C4-2B (cell line): Measurements from ENCODE around the gene KLHL35.

Experiments used
- H3K27ac ChIP-seq: fragments of 450-650 bp; 2 replicates; pipeline ENCODE4 v1.5.1; 2017
- CTCF ChIP-seq: fragments of 450-650 bp; conservative IDR thresholded peaks from 2 replicates; pipeline ENCODE4 v1.5.1; 2017; ENCODE audit warnings: mild to moderate bottlenecking
- ZFX ChIP-seq: fragments of 450-650 bp; IDR thresholded peaks from 2 replicates; pipeline ENCODE4 v1.6.1; 2017

KLHL35 gene

GRCh38 chr11:75440960-75441803 is 8.2 kb upstream of the KLHL35 start:
- no peak for TF ChIP-seq CTCF
- TF ChIP-seq ZFX = no peak

GRCh38 chr11:75439495-75440120 is 6.6 kb upstream of the KLHL35 start:
- H3K27ac ChIP-seq = no peak overlapping the region
- TF ChIP-seq ZFX = no peak
- TF ChIP-seq CTCF = no peak

More at GRCh38 chr11:75440960-75441803, 8.2 kb upstream of the KLHL35 start:
- H3K27ac ChIP-seq = no peak overlapping the region

GRCh38 chr11:75439026-75439425 is 6.0 kb upstream of the KLHL35 start:
- no peak overlapping the region for H3K27ac ChIP-seq
- TF ChIP-seq CTCF = no peak
- TF ChIP-seq ZFX = no peak

- no peak overlapping the region for H3K27ac ChIP-seq
- TF ChIP-seq ZFX = no peak
- TF ChIP-seq CTCF = no peak
Measured at GRCh38 chr11:75437966-75438659, 5.1 kb upstream of the KLHL35 start.

GRCh38 chr11:75436806-75437205 is 3.8 kb upstream of the KLHL35 start:
- no peak overlapping the region for H3K27ac ChIP-seq
- TF ChIP-seq CTCF = no peak
- no peak for TF ChIP-seq ZFX

- no peak overlapping the region for H3K27ac ChIP-seq
- TF ChIP-seq CTCF (no peak), ZFX (no peak)
Measured at GRCh38 chr11:75435571-75435925, 2.5 kb upstream of the KLHL35 start.
